SU-DHL-6 (cell line): ENCODE data around the gene CASK.

Source experiments
- H2AFZ ChIP-seq: fragments of 200-600 bp; sonication (generic); 2 replicates; pipeline ENCODE4 v1.6.1; 2014; ENCODE audit warnings: low read depth, mild to moderate bottlenecking, moderate library complexity, mixed read lengths, antibody characterized with exemption, low read length; ENCODE audit not compliant: severe bottlenecking
- H3F3A ChIP-seq: fragments of 200-600 bp; shearing (Covaris generic); 2 replicates; pipeline ENCODE4 v1.6.0; 2016; ENCODE audit warnings: antibody characterized with exemption, mild to moderate bottlenecking; ENCODE audit not compliant: insufficient read depth
- H3K27ac ChIP-seq: fragments of 200-600 bp; sonication (generic); 2 replicates; pipeline ENCODE4 v1.5.1; 2016; ENCODE audit warnings: low read depth, mild to moderate bottlenecking, low read length, moderate library complexity, mixed read lengths
- H3K27me3 ChIP-seq: fragments of 200-600 bp; sonication (generic), shearing (Covaris generic); 2 replicates; pipeline ENCODE4 v1.6.0; 2014; ENCODE audit warnings: mild to moderate bottlenecking, low read length
- H3K36me3 ChIP-seq: fragments of 200-600 bp; sonication (generic); 2 replicates; pipeline ENCODE4 v1.6.1; 2014; ENCODE audit warnings: mild to moderate bottlenecking, low read length, mixed read lengths
- H3K4me2 ChIP-seq: fragments of 300-600, 200-600 bp; shearing (Covaris generic), sonication (generic); 2 replicates; pipeline ENCODE4 v1.6.0; 2014; ENCODE audit warnings: low read length, low read depth, mild to moderate bottlenecking; ENCODE audit not compliant: poor library complexity, severe bottlenecking
- H3K4me3 ChIP-seq: fragments of 200-600 bp; sonication (generic); 2 replicates; pipeline ENCODE4 v1.5.1; 2014; ENCODE audit warnings: antibody characterized with exemption, low read length, mild to moderate bottlenecking, mixed read lengths; ENCODE audit not compliant: insufficient read depth, poor library complexity, severe bottlenecking
- H3K79me2 ChIP-seq: fragments of 200-600 bp; sonication (generic); 2 replicates; pipeline ENCODE4 v1.6.1; 2014; ENCODE audit warnings: mild to moderate bottlenecking, low read length, moderate library complexity; ENCODE audit not compliant: insufficient read depth
- H3K9ac ChIP-seq: fragments of 200-600 bp; sonication (generic); 2 replicates; pipeline ENCODE4 v1.7.0; 2014; ENCODE audit warnings: mild to moderate bottlenecking, low read length
- H3K9me2 ChIP-seq: fragments of 200-600 bp; sonication (generic); replicated peaks from 2 replicates; pipeline ENCODE4 v1.6.1; 2014; ENCODE audit warnings: low read length; ENCODE audit not compliant: insufficient read depth
- H3K9me3 ChIP-seq: fragments of 200-600 bp; sonication (generic); 2 replicates; pipeline ENCODE4 v1.6.1; 2014; ENCODE audit warnings: low read length, mixed read lengths; ENCODE audit not compliant: insufficient read depth
- H4K20me1 ChIP-seq: fragments of 200-600 bp; sonication (generic); 2 replicates; pipeline ENCODE4 v1.6.1; 2014; ENCODE audit warnings: low read depth, mild to moderate bottlenecking, antibody characterized with exemption, low read length, moderate library complexity, mixed read lengths
- CTCF ChIP-seq: fragments of 200-600 bp; sonication (generic); IDR thresholded peaks from one replicate; pipeline ENCODE4 v1.5.1; 2017; ENCODE audit warnings: antibody characterized with exemption, mild to moderate bottlenecking, low read length, moderate library complexity; ENCODE audit not compliant: insufficient read depth, poor library complexity, severe bottlenecking
- EZH2phosphoT487 ChIP-seq: fragments of 200-600 bp; sonication (generic), shearing (Covaris generic); conservative IDR thresholded peaks from 2 replicates; pipeline ENCODE4 v1.6.1; 2018; ENCODE audit warnings: mild to moderate bottlenecking, antibody characterized with exemption, low read length, moderate library complexity, mixed read lengths

Gene CASK

GRCh38 chrX:41895826-41896225, 27.5 kb downstream of the CASK start:
- H2AFZ ChIP-seq = no peak overlapping the region
- peaks cover 34% of the 10 kb centered on the region for H3K79me2 ChIP-seq
- TF ChIP-seq EZH2phosphoT487 (no peak), CTCF (no peak)
- no peaks in the 10 kb centered on the region for H4K20me1 ChIP-seq
- H3K9me2 ChIP-seq = no peaks in the 10 kb centered on the region
- no peak overlapping the region for H3K9ac ChIP-seq
- no peaks in the 10 kb centered on the region; the same call in 1 of the 2 replicates for H3K9me3 ChIP-seq
- H3K36me3 ChIP-seq = no peaks in the 10 kb centered on the region
- H3F3A ChIP-seq = no peaks in the 10 kb centered on the region
- H3K4me3 ChIP-seq = no peak overlapping the region
- H3K4me2 ChIP-seq = no peak overlapping the region
- no peak overlapping the region for H3K27ac ChIP-seq
- no peaks in the 10 kb centered on the region for H3K27me3 ChIP-seq

- H3K4me3 ChIP-seq = no peak overlapping the region
- no peak for TF ChIP-seq EZH2phosphoT487
- no peak for TF ChIP-seq CTCF
- no peaks in the 10 kb centered on the region for H3K9me3 ChIP-seq
- peaks cover 33% of the 10 kb centered on the region for H3K79me2 ChIP-seq
- no peaks in the 10 kb centered on the region for H3F3A ChIP-seq
- no peaks in the 10 kb centered on the region for H3K27me3 ChIP-seq
- no peaks in the 10 kb centered on the region for H3K9me2 ChIP-seq
- no peak overlapping the region for H2AFZ ChIP-seq
- H3K4me2 ChIP-seq = no peak overlapping the region
- H3K9ac ChIP-seq = no peak overlapping the region
- no peaks in the 10 kb centered on the region for H4K20me1 ChIP-seq
- no peaks in the 10 kb centered on the region for H3K36me3 ChIP-seq
- H3K27ac ChIP-seq = no peak overlapping the region
These were observed 33.3 kb downstream of the CASK start for GRCh38 chrX:41890026-41890423.

GRCh38 chrX:41889317-41890025, 33.9 kb downstream of the CASK start:
- Histone ChIP-seq H3K9me3 (no peaks in the 10 kb centered on the region), H3F3A (no peaks in the 10 kb centered on the region), H3K27ac (no peak overlapping the region), H3K9me2 (no peaks in the 10 kb centered on the region), H3K4me3 (no peak overlapping the region), H3K4me2 (no peak overlapping the region), H3K36me3 (no peaks in the 10 kb centered on the region), H3K9ac (no peak overlapping the region), H3K27me3 (no peaks in the 10 kb centered on the region), H4K20me1 (no peaks in the 10 kb centered on the region), H3K79me2 (peaks cover 35% of the 10 kb centered on the region), H2AFZ (no peak overlapping the region)
- TF ChIP-seq EZH2phosphoT487 (no peak), CTCF (no peak)
